ENCODE results near the gene SLC26A3.
"Not testable (repeated sequence)": the region's sequence is repeated elsewhere in the genome, so short reads cannot be mapped to it uniquely, and the experiment has no call there.

The SLC26A3 gene

GRCh38 chr7:107803009-107803610, at the start of gene SLC26A3:
Gene SLC26A3 (minus strand): TSS chr7:107803223. CDS start chr7:107794509, 8,714 bp downstream.
- no peak for DNase-seq (ENCODE audit: low spot score)

DNA sequence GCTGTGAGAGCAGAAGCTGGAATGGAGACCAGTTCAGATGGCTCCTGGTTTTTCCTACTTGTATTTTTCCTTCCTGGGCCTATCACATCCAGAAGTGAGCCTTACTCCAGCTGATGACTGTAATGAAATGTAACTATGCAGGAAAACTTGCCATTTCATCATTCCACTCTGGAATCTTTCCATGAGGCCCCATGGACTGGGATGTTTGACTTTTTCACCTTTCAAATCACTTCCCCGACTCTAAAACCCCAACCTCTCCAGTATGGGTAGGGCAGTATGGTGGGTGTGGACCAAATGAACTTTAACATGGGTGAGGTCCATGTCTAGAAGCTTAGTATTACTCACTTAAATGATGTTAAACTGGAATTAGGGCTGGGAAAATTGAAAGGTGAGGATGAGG, 47.6 kb upstream of the SLC26A3 start:
- DNase-seq (ENCODE audit: low spot score): peak; percentile 18

DNA sequence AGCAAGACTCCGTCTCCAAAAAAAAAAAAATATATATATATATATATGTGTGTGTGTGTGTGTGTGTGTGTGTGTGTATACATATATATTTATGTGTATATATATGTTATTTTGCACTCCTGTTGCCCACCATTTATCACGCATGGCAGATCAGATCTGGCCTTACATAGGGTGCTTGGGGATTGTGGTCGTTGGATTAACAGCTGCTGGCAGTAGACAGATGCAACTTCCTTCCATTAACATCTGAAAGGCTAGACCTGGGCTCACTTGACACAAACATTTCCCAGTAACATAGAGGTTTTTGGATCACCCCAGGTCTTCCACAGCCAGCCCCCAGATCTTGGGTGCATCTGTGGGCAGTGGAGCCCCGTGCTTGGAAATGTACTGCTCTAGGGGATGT, 47.2 kb upstream of the SLC26A3 start:
- DNase-seq (ENCODE audit: low spot score): no peak

DNA sequence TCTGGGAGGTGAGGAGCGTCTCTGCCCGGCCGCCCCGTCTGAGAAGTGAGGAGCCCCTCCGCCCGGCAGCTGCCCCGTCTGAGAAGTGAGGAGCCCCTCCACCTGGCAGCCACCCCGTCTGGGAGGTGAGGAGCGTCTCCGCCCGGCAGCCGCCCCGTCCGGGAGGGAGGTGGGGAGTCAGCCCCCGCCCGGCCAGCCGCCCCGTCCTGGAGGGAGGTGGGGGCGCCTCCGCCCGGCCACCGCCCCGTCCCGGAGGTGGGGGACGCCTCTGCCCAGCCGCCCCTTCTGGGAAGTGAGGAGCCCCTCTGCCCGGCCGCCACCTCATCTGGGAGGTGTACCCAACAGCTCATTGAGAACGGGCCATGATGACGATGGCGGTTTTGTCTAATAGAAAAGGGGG, 45.2 kb upstream of the SLC26A3 start:
- not testable (repeated sequence) for DNase-seq (ENCODE audit: low spot score)

DNA sequence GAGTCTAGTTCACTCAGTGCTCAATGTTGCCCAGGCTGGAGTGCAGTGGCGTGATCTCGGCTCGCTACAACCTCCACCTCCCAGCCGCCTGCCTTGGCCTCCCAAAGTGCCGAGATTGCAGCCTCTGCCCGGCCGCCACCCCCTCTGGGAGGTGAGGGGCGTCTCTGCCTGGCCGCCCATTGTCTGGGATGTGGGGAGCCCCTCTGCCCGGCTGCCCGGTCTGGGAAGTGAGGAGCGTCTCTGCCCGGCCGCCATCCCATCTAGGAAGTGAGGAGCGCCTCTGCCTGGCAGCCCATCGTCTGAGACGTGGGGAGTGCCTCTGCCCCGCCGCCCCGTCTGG, 44.8 kb upstream of the SLC26A3 start:
- not testable (repeated sequence) for DNase-seq (ENCODE audit: low spot score)

GRCh38 chr7:107847168-107847835, 44.3 kb upstream of the SLC26A3 start:
- DNase-seq (ENCODE audit: low spot score): no peak

GRCh38 chr7:107846324-107846723, 43.3 kb upstream of the SLC26A3 start:
- DNase-seq (ENCODE audit: low spot score): no peak

- DNase-seq (ENCODE audit: low spot score): no peak
Measured at GRCh38 chr7:107843184-107843583, 40.2 kb upstream of the SLC26A3 start.

- no peak for DNase-seq (ENCODE audit: low spot score)
Measured at GRCh38 chr7:107842213-107842612, 39.2 kb upstream of the SLC26A3 start.

DNA sequence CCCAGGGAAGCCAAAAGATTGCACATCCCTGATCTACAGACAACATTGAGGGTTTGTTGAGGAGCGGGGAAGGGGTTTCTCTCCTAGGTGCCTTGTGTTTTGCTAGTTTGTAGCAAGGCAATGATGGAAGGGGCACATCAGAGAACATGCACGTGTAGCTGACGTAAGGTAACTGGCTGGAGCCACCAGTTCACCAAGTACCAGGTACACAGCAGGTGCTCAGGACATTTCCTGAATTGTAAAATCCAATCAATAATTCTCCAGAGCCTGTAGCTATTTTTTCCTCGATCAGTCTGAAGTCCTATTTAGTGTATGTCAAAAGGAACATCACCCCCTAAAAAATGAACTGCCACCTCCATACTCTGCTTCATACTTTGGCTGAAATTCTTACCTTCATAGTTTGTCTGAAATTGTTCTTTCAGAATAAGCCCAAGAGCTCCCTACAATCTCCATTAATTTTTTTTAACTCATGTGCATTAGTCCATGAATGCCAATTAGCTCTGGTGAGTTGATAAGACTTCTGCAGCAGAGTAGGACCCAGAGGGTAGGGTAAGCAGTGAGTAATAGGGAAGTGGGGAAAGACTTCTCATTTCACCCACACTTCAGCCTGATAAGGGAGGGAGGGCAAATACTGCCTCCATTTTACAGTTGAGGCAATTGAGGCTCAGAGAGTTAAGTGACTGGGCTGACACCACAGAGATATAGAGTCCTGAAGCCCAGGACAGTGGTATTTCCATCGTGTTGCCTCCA, 36.0 kb upstream of the SLC26A3 start:
- DNase-seq (ENCODE audit: low spot score): no peak

- DNase-seq (ENCODE audit: low spot score): no peak
Measured at GRCh38 chr7:107838024-107838601, 35.1 kb upstream of the SLC26A3 start.

- no peak for DNase-seq (ENCODE audit: low spot score)
Measured at GRCh38 chr7:107837145-107837512, 34.1 kb upstream of the SLC26A3 start.

- no peak for DNase-seq (ENCODE audit: low spot score)
Measured at GRCh38 chr7:107836237-107837144, 33.5 kb upstream of the SLC26A3 start.

GRCh38 chr7:107834401-107834800, 31.4 kb upstream of the SLC26A3 start:
- DNase-seq (ENCODE audit: low spot score): no peak

DNA sequence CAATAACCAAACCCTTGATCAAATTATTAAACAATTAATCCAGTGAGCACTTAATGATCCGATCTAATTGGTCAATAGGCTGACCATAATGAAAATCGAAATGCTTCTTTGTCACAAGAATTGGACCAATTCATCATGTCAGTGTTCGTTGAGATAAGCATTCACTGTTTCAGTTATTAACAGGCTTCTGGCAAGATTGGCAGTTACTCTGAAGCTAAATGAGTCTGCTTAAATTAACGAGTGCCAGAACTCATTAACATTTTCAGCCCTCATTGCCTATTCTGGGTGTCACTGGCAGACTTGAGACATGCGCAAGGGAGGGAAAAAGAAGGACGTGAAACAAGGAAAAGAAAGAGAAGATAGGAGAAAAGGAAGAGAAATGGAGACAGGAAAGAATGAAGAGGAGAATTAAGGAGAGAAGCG, 30.7 kb upstream of the SLC26A3 start:
- DNase-seq (ENCODE audit: low spot score): no peak

GRCh38 chr7:107830420-107830819, 27.4 kb upstream of the SLC26A3 start:
- DNase-seq (ENCODE audit: low spot score): no peak

DNA sequence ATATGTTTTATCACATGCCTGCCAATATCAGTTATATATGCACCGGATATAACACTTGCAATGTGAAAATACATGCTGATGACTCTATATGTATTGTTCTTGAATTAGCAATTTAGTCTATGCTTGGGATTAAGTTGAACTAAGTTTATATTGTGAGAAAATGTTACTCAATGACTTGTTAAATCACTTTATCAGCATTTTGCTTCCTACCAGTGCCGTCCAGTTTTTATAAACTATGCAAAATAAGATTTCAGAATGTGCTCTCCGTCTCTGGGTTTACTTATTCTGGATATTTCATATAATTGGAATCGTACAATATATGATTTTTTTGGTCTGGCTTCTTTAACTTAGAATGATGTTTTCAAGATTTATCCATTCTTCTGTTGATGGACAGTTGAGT, 25.5 kb upstream of the SLC26A3 start:
- no peak for DNase-seq (ENCODE audit: low spot score)

DNA sequence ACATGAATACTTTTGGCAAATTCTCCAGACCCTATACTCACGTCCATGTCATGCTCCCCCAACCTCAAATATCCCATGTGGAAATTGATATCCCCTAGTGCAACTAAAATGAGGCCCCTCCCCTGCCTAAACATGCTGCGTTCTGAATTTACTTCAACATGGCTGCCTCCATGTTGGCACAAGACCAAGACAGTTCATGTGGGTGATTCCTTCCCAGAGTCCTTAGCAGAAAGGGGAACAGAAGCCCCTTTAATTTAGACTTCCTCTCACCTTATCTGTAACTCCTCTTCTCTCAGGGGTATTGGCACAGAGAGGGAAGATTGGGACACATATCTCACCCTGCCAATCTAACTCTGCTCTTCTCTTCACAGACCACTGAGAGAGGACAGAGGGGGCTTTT, 24.5 kb upstream of the SLC26A3 start:
- DNase-seq (ENCODE audit: low spot score): no peak

- DNase-seq (ENCODE audit: low spot score): no peak
Measured at GRCh38 chr7:107826451-107826850, 23.4 kb upstream of the SLC26A3 start.

DNA sequence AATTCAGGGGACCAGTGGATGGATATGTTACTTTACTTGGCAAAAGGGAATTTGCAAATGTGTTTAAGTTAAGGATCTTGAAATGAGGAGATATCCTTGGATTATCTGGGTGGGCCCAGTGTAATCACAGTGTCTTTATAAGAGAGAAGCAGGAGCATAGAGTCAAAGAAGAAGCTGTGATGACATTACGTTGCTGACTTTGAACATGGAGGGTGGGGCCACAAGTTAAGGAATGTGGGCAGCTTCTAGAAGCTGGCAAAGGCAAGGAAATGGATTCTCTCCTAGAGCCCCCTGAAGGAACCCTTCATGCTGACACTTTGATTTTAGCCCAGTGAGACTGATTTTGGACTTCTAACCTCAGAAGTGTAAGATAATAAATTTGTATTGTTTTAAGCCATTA, 21.8 kb upstream of the SLC26A3 start:
- DNase-seq (ENCODE audit: low spot score): no peak

DNA sequence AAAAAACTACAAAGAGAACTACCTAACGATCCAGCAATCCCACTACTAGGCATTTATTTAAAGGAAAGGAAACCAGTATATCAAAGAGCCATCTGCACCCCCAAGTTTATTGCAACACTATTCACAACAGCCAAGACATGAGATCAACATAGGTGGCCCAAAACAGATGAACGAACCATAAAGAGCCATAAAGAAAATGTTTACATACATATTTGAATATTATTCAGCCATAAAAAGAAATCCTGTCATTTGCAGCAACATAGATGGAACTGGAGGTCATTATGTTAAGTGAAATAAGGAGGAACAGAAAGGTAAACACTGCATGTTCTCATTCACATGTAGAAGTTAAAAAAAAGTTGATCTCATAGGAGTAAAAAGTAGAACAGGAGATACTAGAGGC, 15.6 kb upstream of the SLC26A3 start:
- no peak for DNase-seq (ENCODE audit: low spot score)

DNA sequence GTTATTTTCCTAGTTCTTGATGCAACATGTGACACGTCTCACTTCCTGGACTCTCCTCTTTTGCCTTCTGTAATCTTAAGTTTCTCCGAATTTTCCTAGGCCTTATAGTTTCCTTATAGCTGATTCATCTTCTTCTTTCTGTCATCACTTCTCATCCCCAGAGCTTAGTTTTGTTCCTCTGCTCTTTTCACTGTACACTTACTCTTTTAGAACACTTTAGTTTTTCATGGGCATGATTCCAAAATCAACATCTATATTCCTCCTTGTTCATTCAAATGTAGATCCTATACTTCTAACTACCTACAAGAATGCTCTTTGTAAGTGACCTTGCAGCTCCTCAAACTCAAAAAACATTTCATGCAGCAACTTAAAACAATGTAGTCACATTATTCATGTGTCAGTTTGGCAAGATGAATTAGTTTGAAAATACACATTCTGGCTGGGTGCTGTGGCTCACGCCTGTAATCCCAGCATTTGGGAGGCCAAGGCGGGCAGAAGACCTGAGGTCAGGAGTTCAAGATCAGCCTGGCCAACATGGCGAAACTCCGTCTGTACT, 13.1 kb upstream of the SLC26A3 start:
- no peak for DNase-seq (ENCODE audit: low spot score)
